Activated B cell treated with CpG ODN at 0.5 μM for 24 hours (primary cell): ENCODE data around the gene CADPS2. TPM values are rescaled to one million over a fixed set of nuclear protein-coding genes. Genes with fewer than 3 reads are reported as not detected.

Source experiments
- ATAC-seq: fragments of 200-7000 bp; cut with Tn5 transposase; one replicate; pipeline ENCODE4 v1.10.0; 2021; ENCODE audit warnings: low read depth, mild to moderate bottlenecking, moderate library complexity
- CTCF ChIA-PET: fragments of 350-600 bp; sonication (Branson Sonifier 250); formaldehyde crosslinking; loops from one replicate; lab custom pipeline; 2021; ENCODE audit warnings: antibody characterized with exemption; lab: Charles Lee
- POLR2A ChIA-PET: fragments of 350-600 bp; sonication (Branson Sonifier 250); formaldehyde crosslinking; loops from one replicate; lab custom pipeline; 2021; ENCODE audit warnings: antibody characterized with exemption; lab: Charles Lee
- DNase-seq: peaks from one replicate; pipeline ENCODE4 v3.0.0; 2022
- H3K27ac Mint-ChIP-seq: one replicate; pipeline ENCODE4 v1.8.0; 2020; ENCODE audit warnings: mixed read lengths
- H3K27me3 Mint-ChIP-seq: one replicate; pipeline ENCODE4 v1.8.0; 2021; ENCODE audit warnings: mixed read lengths
- H3K36me3 Mint-ChIP-seq: one replicate; pipeline ENCODE4 v1.8.0; 2021; ENCODE audit warnings: low read depth, mixed read lengths
- H3K4me1 Mint-ChIP-seq: one replicate; pipeline ENCODE4 v1.8.0; 2021; ENCODE audit warnings: mixed read lengths
- H3K4me3 Mint-ChIP-seq: one replicate; pipeline ENCODE4 v1.8.0; 2020; ENCODE audit warnings: mild to moderate bottlenecking, mixed read lengths
- H3K9me3 Mint-ChIP-seq: one replicate; pipeline ENCODE4 v1.8.0; 2020; ENCODE audit warnings: mixed read lengths
- CTCF ChIP-seq: fragments of 200-600 bp; IDR thresholded peaks from one replicate; pipeline ENCODE4 v1.8.0; 2022; ENCODE audit warnings: antibody characterized with exemption, mild to moderate bottlenecking
- intact Hi-C: fragments of 100-400 bp; cut with micrococcal nuclease; formaldehyde crosslinking; loops from one replicate; pipeline ENCODE4 v1.15.1; 2024
- total RNA-seq: library from RNA; stranded (reverse); gene quantifications from 2 replicates; pipeline ENCODE4 v1.2.3, GENCODE V29; 2022

Gene CADPS2
- total RNA-seq, 1 donor from 2014 or later: not detected

- POLR2A ChIA-PET: no interaction called here
- Mint-ChIP-seq H3K36me3 (no peaks in the 10 kb centered on the region), H3K27ac (no peak overlapping the region), H3K4me1 (no peaks in the 10 kb centered on the region), H3K4me3 (no peak overlapping the region), H3K27me3 (no peaks in the 10 kb centered on the region), H3K9me3 (no peaks in the 10 kb centered on the region)
- intact Hi-C loops: no loop called here
- DNase-seq: no peak
- CTCF ChIA-PET: no interaction called here
- ATAC-seq: no peak
- no peak for TF ChIP-seq CTCF
Observed at GRCh38 chr7:122383934-122384333, 502.3 kb downstream of the CADPS2 start.

DNA sequence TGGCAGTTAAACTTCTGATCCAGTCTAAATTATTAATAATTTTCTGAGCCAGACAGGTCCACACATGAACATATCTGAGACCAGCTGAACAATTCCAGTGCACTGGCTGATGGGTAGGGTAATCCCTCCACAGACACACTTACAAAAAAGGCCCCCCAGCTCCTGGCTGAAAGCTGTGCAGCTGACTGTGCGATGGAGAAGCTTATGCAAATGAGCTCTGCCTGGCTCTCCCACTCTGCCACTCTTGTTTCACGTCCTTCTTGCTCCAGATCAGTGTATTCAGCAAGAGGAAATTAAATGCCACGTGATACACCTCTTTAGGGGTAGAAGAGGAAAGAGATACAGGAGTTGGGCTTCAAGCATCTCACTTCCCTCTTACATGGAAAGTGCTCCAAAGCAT lies 505.3 kb downstream of the CADPS2 start:
- H3K4me3 Mint-ChIP-seq: no peak overlapping the region
- ChIA-PET POLR2A (no interaction called here), CTCF (no interaction called here)
- no peaks in the 10 kb centered on the region for H3K27me3 Mint-ChIP-seq
- H3K4me1 Mint-ChIP-seq: no peaks in the 10 kb centered on the region
- ATAC-seq (no peak), DNase-seq (no peak)
- intact Hi-C loops: no loop called here
- TF ChIP-seq CTCF: no peak
- no peaks in the 10 kb centered on the region for H3K9me3 Mint-ChIP-seq
- no peaks in the 10 kb centered on the region for H3K36me3 Mint-ChIP-seq
- no peak overlapping the region for H3K27ac Mint-ChIP-seq

- TF ChIP-seq CTCF: no peak
- Mint-ChIP-seq H3K27me3 (no peaks in the 10 kb centered on the region), H3K4me1 (no peaks in the 10 kb centered on the region), H3K9me3 (no peaks in the 10 kb centered on the region), H3K36me3 (no peaks in the 10 kb centered on the region), H3K4me3 (no peak overlapping the region), H3K27ac (no peak overlapping the region)
- intact Hi-C loops: no loop called here
- DNase-seq (no peak), ATAC-seq (no peak)
- CTCF ChIA-PET: no interaction called here
- POLR2A ChIA-PET: no interaction called here
Observed at GRCh38 chr7:122379491-122379890, 506.8 kb downstream of the CADPS2 start.

- intact Hi-C loops: no loop called here
- ChIA-PET POLR2A (no interaction called here), CTCF (no interaction called here)
- no peak for DNase-seq
- TF ChIP-seq CTCF: no peak
- no peaks in the 10 kb centered on the region for H3K27me3 Mint-ChIP-seq
- no peak overlapping the region for H3K4me3 Mint-ChIP-seq
- no peaks in the 10 kb centered on the region for H3K4me1 Mint-ChIP-seq
- H3K27ac Mint-ChIP-seq: no peak overlapping the region
- H3K36me3 Mint-ChIP-seq: no peaks in the 10 kb centered on the region
- ATAC-seq: no peak
- no peaks in the 10 kb centered on the region for H3K9me3 Mint-ChIP-seq
Observed at GRCh38 chr7:122369756-122370155, 516.5 kb downstream of the CADPS2 start.

- intact Hi-C loops: no loop called here
- Mint-ChIP-seq H3K4me1 (no peaks in the 10 kb centered on the region), H3K36me3 (no peaks in the 10 kb centered on the region), H3K4me3 (no peak overlapping the region), H3K27me3 (no peaks in the 10 kb centered on the region), H3K9me3 (no peaks in the 10 kb centered on the region), H3K27ac (no peak overlapping the region)
- DNase-seq (no peak), ATAC-seq (no peak)
- ChIA-PET CTCF (no interaction called here), POLR2A (no interaction called here)
- TF ChIP-seq CTCF: no peak
Observed at GRCh38 chr7:122364761-122365280, 521.4 kb downstream of the CADPS2 start.
